SU-DHL-6 (cell line): ENCODE measurements around the gene HLA-DPA1.

Experiments used
- H2AFZ ChIP-seq: fragments of 200-600 bp; sonication (generic); 2 replicates; pipeline ENCODE4 v1.6.1; 2014; ENCODE audit warnings: low read depth, mild to moderate bottlenecking, moderate library complexity, mixed read lengths, antibody characterized with exemption, low read length; ENCODE audit not compliant: severe bottlenecking
- H3F3A ChIP-seq: fragments of 200-600 bp; shearing (Covaris generic); 2 replicates; pipeline ENCODE4 v1.6.0; 2016; ENCODE audit warnings: antibody characterized with exemption, mild to moderate bottlenecking; ENCODE audit not compliant: insufficient read depth
- H3K27ac ChIP-seq: fragments of 200-600 bp; sonication (generic); 2 replicates; pipeline ENCODE4 v1.5.1; 2016; ENCODE audit warnings: low read depth, mild to moderate bottlenecking, low read length, moderate library complexity, mixed read lengths
- H3K27me3 ChIP-seq: fragments of 200-600 bp; sonication (generic), shearing (Covaris generic); 2 replicates; pipeline ENCODE4 v1.6.0; 2014; ENCODE audit warnings: mild to moderate bottlenecking, low read length
- H3K36me3 ChIP-seq: fragments of 200-600 bp; sonication (generic); 2 replicates; pipeline ENCODE4 v1.6.1; 2014; ENCODE audit warnings: mild to moderate bottlenecking, low read length, mixed read lengths
- H3K4me2 ChIP-seq: fragments of 300-600, 200-600 bp; shearing (Covaris generic), sonication (generic); 2 replicates; pipeline ENCODE4 v1.6.0; 2014; ENCODE audit warnings: low read length, low read depth, mild to moderate bottlenecking; ENCODE audit not compliant: poor library complexity, severe bottlenecking
- H3K4me3 ChIP-seq: fragments of 200-600 bp; sonication (generic); 2 replicates; pipeline ENCODE4 v1.5.1; 2014; ENCODE audit warnings: antibody characterized with exemption, low read length, mild to moderate bottlenecking, mixed read lengths; ENCODE audit not compliant: insufficient read depth, poor library complexity, severe bottlenecking
- H3K79me2 ChIP-seq: fragments of 200-600 bp; sonication (generic); 2 replicates; pipeline ENCODE4 v1.6.1; 2014; ENCODE audit warnings: mild to moderate bottlenecking, low read length, moderate library complexity; ENCODE audit not compliant: insufficient read depth
- H3K9ac ChIP-seq: fragments of 200-600 bp; sonication (generic); 2 replicates; pipeline ENCODE4 v1.7.0; 2014; ENCODE audit warnings: mild to moderate bottlenecking, low read length
- H3K9me2 ChIP-seq: fragments of 200-600 bp; sonication (generic); replicated peaks from 2 replicates; pipeline ENCODE4 v1.6.1; 2014; ENCODE audit warnings: low read length; ENCODE audit not compliant: insufficient read depth
- H3K9me3 ChIP-seq: fragments of 200-600 bp; sonication (generic); 2 replicates; pipeline ENCODE4 v1.6.1; 2014; ENCODE audit warnings: low read length, mixed read lengths; ENCODE audit not compliant: insufficient read depth
- H4K20me1 ChIP-seq: fragments of 200-600 bp; sonication (generic); 2 replicates; pipeline ENCODE4 v1.6.1; 2014; ENCODE audit warnings: low read depth, mild to moderate bottlenecking, antibody characterized with exemption, low read length, moderate library complexity, mixed read lengths
- EZH2phosphoT487 ChIP-seq: fragments of 200-600 bp; sonication (generic), shearing (Covaris generic); conservative IDR thresholded peaks from 2 replicates; pipeline ENCODE4 v1.6.1; 2018; ENCODE audit warnings: mild to moderate bottlenecking, antibody characterized with exemption, low read length, moderate library complexity, mixed read lengths
- TF ChIP-seq, protein P1 (sequence below): fragments of 200-600 bp; sonication (generic); IDR thresholded peaks from one replicate; pipeline ENCODE4 v1.5.1; 2017; ENCODE audit warnings: antibody characterized with exemption, mild to moderate bottlenecking, low read length, moderate library complexity; ENCODE audit not compliant: insufficient read depth, poor library complexity, severe bottlenecking

HLA-DPA1 gene

DNA sequence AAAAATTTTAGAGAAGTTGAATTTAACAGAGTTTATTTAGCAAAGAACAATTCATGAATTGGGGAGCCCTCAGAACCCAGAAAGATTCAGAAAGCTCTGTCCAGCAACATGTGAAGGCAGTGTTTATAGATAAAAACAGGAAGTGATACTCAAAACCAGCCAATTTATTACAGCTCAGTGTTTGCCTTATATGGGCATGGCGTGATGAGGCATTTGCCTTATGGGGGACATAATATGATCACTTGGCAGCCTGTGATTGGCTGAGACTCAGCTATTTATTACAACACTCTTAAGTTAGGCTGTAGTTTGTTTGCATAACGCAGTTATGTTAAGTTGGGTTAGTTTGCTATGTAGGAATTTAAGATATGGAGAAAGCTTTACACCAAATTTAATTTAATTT, 11.5 kb downstream of the HLA-DPA1 start:
- TF ChIP-seq, protein P1, sequence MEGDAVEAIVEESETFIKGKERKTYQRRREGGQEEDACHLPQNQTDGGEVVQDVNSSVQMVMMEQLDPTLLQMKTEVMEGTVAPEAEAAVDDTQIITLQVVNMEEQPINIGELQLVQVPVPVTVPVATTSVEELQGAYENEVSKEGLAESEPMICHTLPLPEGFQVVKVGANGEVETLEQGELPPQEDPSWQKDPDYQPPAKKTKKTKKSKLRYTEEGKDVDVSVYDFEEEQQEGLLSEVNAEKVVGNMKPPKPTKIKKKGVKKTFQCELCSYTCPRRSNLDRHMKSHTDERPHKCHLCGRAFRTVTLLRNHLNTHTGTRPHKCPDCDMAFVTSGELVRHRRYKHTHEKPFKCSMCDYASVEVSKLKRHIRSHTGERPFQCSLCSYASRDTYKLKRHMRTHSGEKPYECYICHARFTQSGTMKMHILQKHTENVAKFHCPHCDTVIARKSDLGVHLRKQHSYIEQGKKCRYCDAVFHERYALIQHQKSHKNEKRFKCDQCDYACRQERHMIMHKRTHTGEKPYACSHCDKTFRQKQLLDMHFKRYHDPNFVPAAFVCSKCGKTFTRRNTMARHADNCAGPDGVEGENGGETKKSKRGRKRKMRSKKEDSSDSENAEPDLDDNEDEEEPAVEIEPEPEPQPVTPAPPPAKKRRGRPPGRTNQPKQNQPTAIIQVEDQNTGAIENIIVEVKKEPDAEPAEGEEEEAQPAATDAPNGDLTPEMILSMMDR = no peak
- TF ChIP-seq EZH2phosphoT487 = no peak
- H3K9me3 ChIP-seq = peaks cover 22% of the 10 kb centered on the region; the same call in 1 of the 2 replicates
- H3K27me3 ChIP-seq = no peaks in the 10 kb centered on the region
- no peaks in the 10 kb centered on the region for H3K9me2 ChIP-seq
- H3K4me3 ChIP-seq = peak overlapping the region; percentile 21
- H3K4me2 ChIP-seq = peak overlapping the region; percentile 34
- H4K20me1 ChIP-seq = no peaks in the 10 kb centered on the region
- peak overlapping the region; percentile 17 for H2AFZ ChIP-seq
- H3K79me2 ChIP-seq = no peaks in the 10 kb centered on the region
- H3K36me3 ChIP-seq = peaks cover 55% of the 10 kb centered on the region
- H3K9ac ChIP-seq = no peak overlapping the region
- H3K27ac ChIP-seq = peak overlapping the region; percentile 83
- peaks cover 33% of the 10 kb centered on the region for H3F3A ChIP-seq

DNA sequence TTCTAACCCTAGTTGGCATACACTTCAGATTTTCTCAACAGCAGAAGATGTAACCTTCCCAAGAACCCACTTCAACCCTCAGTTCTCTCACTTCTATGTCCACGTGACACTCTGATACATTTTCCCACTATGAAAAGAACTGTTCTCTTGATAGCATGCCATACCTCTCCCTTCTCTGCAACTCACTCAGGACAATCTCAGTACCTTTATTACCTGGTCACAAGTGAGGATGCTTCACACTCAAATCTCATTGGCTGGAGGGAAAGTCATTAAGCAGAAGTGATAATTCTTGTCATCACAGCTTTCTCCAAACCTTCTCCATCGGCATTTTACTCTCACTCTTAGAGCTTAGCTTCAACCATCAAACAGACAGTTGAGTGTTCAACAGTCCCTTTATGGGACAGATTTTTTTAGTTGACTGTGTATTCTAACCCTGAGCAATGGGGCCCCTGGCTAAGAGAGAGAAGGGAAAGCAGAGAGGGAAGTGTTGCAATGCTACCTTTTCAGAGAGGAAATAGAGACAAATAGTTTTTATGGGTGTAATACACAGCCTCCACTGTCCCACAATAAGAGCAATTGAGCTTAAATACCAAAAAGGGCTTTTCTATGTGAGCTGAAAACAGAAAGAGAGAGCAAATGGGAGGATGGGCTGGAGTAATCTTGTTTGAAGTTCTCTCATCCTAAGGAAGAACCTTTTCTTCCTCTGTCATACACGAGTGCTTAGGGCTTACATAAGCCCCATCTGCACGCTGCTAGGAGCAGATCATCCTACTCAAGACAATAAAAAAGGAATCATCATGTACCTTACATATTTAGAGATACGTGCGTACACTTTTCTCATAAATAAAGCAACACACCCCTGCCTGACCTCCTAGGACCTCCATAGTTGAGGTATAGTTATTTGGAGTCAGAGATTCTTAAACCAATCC, 16.0 kb downstream of the HLA-DPA1 start:
- Histone ChIP-seq H3K9ac (no peak overlapping the region), H3K9me2 (no peaks in the 10 kb centered on the region), H3F3A (peaks cover 15% of the 10 kb centered on the region), H3K4me3 (no peak overlapping the region), H3K36me3 (peaks cover 11% of the 10 kb centered on the region), H3K79me2 (no peaks in the 10 kb centered on the region), H3K4me2 (peak overlapping the region; percentile 1), H3K27ac (no peak overlapping the region), H4K20me1 (no peaks in the 10 kb centered on the region), H3K9me3 (peaks cover 11% of the 10 kb centered on the region; the same call in 1 of the 2 replicates), H3K27me3 (no peaks in the 10 kb centered on the region), H2AFZ (peak overlapping the region; percentile 60)
- TF ChIP-seq, protein P1 = no peak
- TF ChIP-seq EZH2phosphoT487 = no peak

DNA sequence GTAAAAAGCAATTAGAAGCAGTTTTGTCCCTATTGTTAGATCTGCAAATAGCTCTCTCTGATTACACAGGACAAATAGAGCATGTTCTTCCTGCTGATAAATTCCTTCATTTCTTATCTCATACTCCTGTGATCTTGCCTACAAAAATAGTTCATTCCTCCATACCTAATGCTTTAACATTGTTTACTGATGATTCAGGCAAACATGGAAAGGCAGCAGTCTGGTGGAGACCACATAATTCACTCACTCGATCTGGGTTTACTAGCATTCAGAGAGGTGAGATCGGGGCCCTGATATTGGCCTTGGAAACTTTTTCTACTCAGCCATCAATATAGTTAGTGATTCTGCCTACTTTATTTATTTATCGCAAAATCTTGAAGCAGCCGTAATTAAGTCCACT, 20.2 kb downstream of the HLA-DPA1 start:
- H3K79me2 ChIP-seq = no peaks in the 10 kb centered on the region
- H3K9ac ChIP-seq = no peak overlapping the region
- no peaks in the 10 kb centered on the region for H3K36me3 ChIP-seq
- no peak for TF ChIP-seq EZH2phosphoT487
- TF ChIP-seq, protein P1 = no peak
- H3K27ac ChIP-seq = no peak overlapping the region
- no peak overlapping the region for H3K4me3 ChIP-seq
- no peaks in the 10 kb centered on the region for H3K27me3 ChIP-seq
- no peaks in the 10 kb centered on the region for H3F3A ChIP-seq
- H3K4me2 ChIP-seq = no peak overlapping the region
- H3K9me2 ChIP-seq = no peaks in the 10 kb centered on the region
- H3K9me3 ChIP-seq = 0 out of 2 replicates have a peak, but pooled peaks cover 5% of the 10 kb centered on the region
- H2AFZ ChIP-seq = no peak overlapping the region
- no peaks in the 10 kb centered on the region for H4K20me1 ChIP-seq
